ENCODE results near the gene PDIA6.

PDIA6 gene

GRCh38 chr2:10848541-10848940 is 36.0 kb upstream of the PDIA6 start:
- no peak for DNase-seq (ENCODE audit: low read depth)
- no peak overlapping the region for H3K4me3 ChIP-seq (ENCODE audit: low read depth, low read length)
- no peak for TF ChIP-seq CTCF (IDR thresholded peaks at IDR 0.05; ENCODE audit: control insufficient read depth, extremely low read depth, insufficient read depth)

GRCh38 chr2:10847008-10847407 is 34.4 kb upstream of the PDIA6 start:
- TF ChIP-seq CTCF (IDR thresholded peaks at IDR 0.05; ENCODE audit: control insufficient read depth, extremely low read depth, insufficient read depth): no peak
- no peak for DNase-seq (ENCODE audit: low read depth)
- H3K4me3 ChIP-seq (ENCODE audit: low read depth, low read length): no peak overlapping the region

GRCh38 chr2:10846110-10846861 is 33.7 kb upstream of the PDIA6 start:
- DNase-seq (ENCODE audit: low read depth): no peak
- TF ChIP-seq CTCF (IDR thresholded peaks at IDR 0.05; ENCODE audit: control insufficient read depth, extremely low read depth, insufficient read depth): no peak
- no peak overlapping the region for H3K4me3 ChIP-seq (ENCODE audit: low read depth, low read length)

GRCh38 chr2:10845640-10846039 is 33.1 kb upstream of the PDIA6 start:
- no peak for TF ChIP-seq CTCF (IDR thresholded peaks at IDR 0.05; ENCODE audit: control insufficient read depth, extremely low read depth, insufficient read depth)
- no peak overlapping the region for H3K4me3 ChIP-seq (ENCODE audit: low read depth, low read length)
- no peak for DNase-seq (ENCODE audit: low read depth)

GRCh38 chr2:10844097-10844496 is 31.5 kb upstream of the PDIA6 start:
- DNase-seq (ENCODE audit: low read depth): no peak
- no peak overlapping the region for H3K4me3 ChIP-seq (ENCODE audit: low read depth, low read length)
- TF ChIP-seq CTCF (IDR thresholded peaks at IDR 0.05; ENCODE audit: control insufficient read depth, extremely low read depth, insufficient read depth): no peak

DNA sequence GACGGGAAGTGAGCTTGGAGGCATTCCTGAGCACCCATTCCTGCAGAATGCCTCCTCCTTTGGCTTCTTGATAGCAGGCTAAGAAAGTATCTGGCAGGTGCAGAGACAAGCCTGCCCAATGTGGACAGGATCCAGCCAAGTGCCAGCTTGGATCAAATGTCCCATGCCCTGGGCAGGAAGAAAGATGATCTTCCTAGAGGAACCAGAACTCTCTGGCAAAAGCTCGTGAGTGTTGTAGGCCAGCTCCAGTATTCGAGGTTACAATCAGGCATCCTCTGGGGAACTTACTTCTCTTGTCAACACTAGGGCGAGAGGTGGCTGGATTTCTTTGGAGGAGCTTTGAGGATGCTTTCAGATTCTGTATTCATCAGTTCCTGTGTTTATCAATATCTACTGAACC is 29.9 kb upstream of the PDIA6 start:
- TF ChIP-seq CTCF (IDR thresholded peaks at IDR 0.05; ENCODE audit: control insufficient read depth, extremely low read depth, insufficient read depth): no peak
- DNase-seq (ENCODE audit: low read depth): no peak
- no peak overlapping the region for H3K4me3 ChIP-seq (ENCODE audit: low read depth, low read length)

Data from LNCaP clone FGC (cell line).